OCI-LY1 (cell line): Measurements from ENCODE around the gene MRO.

ENCODE experiments used
- H2AFZ ChIP-seq: fragments of 200-600 bp; sonication (generic), shearing (Covaris generic); 2 replicates; pipeline ENCODE4 v1.6.0; 2014; ENCODE audit warnings: antibody characterized with exemption, mild to moderate bottlenecking, low read length
- H3F3A ChIP-seq: fragments of 200-600 bp; sonication (generic), shearing (Covaris generic); 2 replicates; pipeline ENCODE4 v1.6.0; 2014; ENCODE audit warnings: mild to moderate bottlenecking, antibody characterized with exemption, low read length, moderate library complexity; ENCODE audit not compliant: insufficient read depth
- H3K27ac ChIP-seq: fragments of 200-600 bp; sonication (generic); 2 replicates; pipeline ENCODE4 v1.5.1; 2014; ENCODE audit warnings: low read length, mixed run types, mild to moderate bottlenecking, low read depth; ENCODE audit not compliant: poor library complexity, severe bottlenecking
- H3K27me3 ChIP-seq: fragments of 200-600 bp; sonication (generic); 2 replicates; pipeline ENCODE4 v1.6.0; 2014; ENCODE audit warnings: antibody characterized with exemption, mild to moderate bottlenecking, low read length, moderate library complexity; ENCODE audit not compliant: insufficient read depth
- H3K36me3 ChIP-seq: fragments of 200-600 bp; sonication (generic); 2 replicates; pipeline ENCODE4 v1.6.1; 2014; ENCODE audit warnings: mild to moderate bottlenecking, antibody characterized with exemption, low read length, moderate library complexity, mixed read lengths; ENCODE audit not compliant: insufficient read depth
- H3K4me1 ChIP-seq: fragments of 200-600 bp; sonication (generic); 2 replicates; pipeline ENCODE4 v1.5.1; 2014; ENCODE audit warnings: mild to moderate bottlenecking, low read length, moderate library complexity; ENCODE audit not compliant: insufficient read depth, severe bottlenecking
- H3K4me2 ChIP-seq: fragments of 200-600 bp; sonication (generic), shearing (Covaris generic); 2 replicates; pipeline ENCODE4 v1.6.1; 2014; ENCODE audit warnings: low read length
- H3K4me3 ChIP-seq: fragments of 200-600 bp; sonication (generic); 2 replicates; pipeline ENCODE4 v1.5.1; 2014; ENCODE audit warnings: low read length, low read depth, mild to moderate bottlenecking, mixed read lengths; ENCODE audit not compliant: poor library complexity, severe bottlenecking
- H3K79me2 ChIP-seq: fragments of 200-600 bp; shearing (Covaris generic); 2 replicates; pipeline ENCODE4 v1.6.1; 2016; ENCODE audit warnings: mixed run types, low read length, mixed read lengths; ENCODE audit not compliant: insufficient read depth
- H3K9ac ChIP-seq: fragments of 200-600 bp; sonication (generic), shearing (Covaris generic); 2 replicates; pipeline ENCODE4 v1.6.1; 2014; ENCODE audit warnings: mild to moderate bottlenecking, low read length, mixed read lengths
- H3K9me2 ChIP-seq: fragments of 200-600 bp; sonication (generic), shearing (Covaris generic); 2 replicates; pipeline ENCODE4 v1.6.1; 2014; ENCODE audit warnings: low read depth, mild to moderate bottlenecking, low read length, mixed read lengths
- H3K9me3 ChIP-seq: fragments of 200-600 bp; shearing (Covaris generic); 2 replicates; pipeline ENCODE4 v1.6.1; 2014; ENCODE audit warnings: low read length, mixed read lengths
- H4K20me1 ChIP-seq: fragments of 200-600 bp; sonication (generic), shearing (Covaris generic); 2 replicates; pipeline ENCODE4 v1.6.0; 2016; ENCODE audit warnings: mild to moderate bottlenecking, low read length; ENCODE audit not compliant: insufficient read depth
- CTCF ChIP-seq: fragments of 200-600 bp; sonication (generic), shearing (Covaris generic); IDR thresholded peaks from 2 replicates; pipeline ENCODE4 v1.5.1; 2017; ENCODE audit warnings: mild to moderate bottlenecking, antibody characterized with exemption, low read length, moderate library complexity, mixed read lengths
- EZH2 ChIP-seq: fragments of 200-600 bp; sonication (generic), shearing (Covaris generic); IDR thresholded peaks from 2 replicates; pipeline ENCODE4 v1.8.0; 2017; ENCODE audit warnings: borderline replicate concordance, mixed run types, mild to moderate bottlenecking, antibody characterized with exemption, low read length, moderate library complexity, mixed read lengths

Gene MRO

GRCh38 chr18:50829644-50830043 lies 9.8 kb upstream of the MRO start:
- H3K4me2 ChIP-seq, result no peak overlapping the region
- H3K4me3 ChIP-seq, result no peak overlapping the region
- peaks cover 6% of the 10 kb centered on the region for H3K4me1 ChIP-seq
- H2AFZ ChIP-seq, result no peak overlapping the region
- TF ChIP-seq EZH2, result no peak
- no peak for TF ChIP-seq CTCF
- no peaks in the 10 kb centered on the region for H3K9me3 ChIP-seq
- no peaks in the 10 kb centered on the region for H3K36me3 ChIP-seq
- H3K9me2 ChIP-seq, result no peaks in the 10 kb centered on the region
- H3K9ac ChIP-seq, result no peak overlapping the region
- H3K27ac ChIP-seq, result no peak overlapping the region
- H3K79me2 ChIP-seq, result no peaks in the 10 kb centered on the region
- H3K27me3 ChIP-seq, result no peaks in the 10 kb centered on the region
- no peaks in the 10 kb centered on the region for H3F3A ChIP-seq
- H4K20me1 ChIP-seq, result no peaks in the 10 kb centered on the region

GRCh38 chr18:50826027-50826426 lies 6.2 kb upstream of the MRO start:
- Histone ChIP-seq H3K27ac (no peak overlapping the region), H3K4me2 (no peak overlapping the region), H3K27me3 (no peaks in the 10 kb centered on the region), H2AFZ (no peak overlapping the region), H3K9me3 (no peaks in the 10 kb centered on the region), H3K79me2 (no peaks in the 10 kb centered on the region), H3K9ac (no peak overlapping the region), H3F3A (no peaks in the 10 kb centered on the region), H3K4me3 (no peak overlapping the region), H3K4me1 (peaks cover 10% of the 10 kb centered on the region), H4K20me1 (no peaks in the 10 kb centered on the region), H3K9me2 (no peaks in the 10 kb centered on the region), H3K36me3 (no peaks in the 10 kb centered on the region)
- no peak for TF ChIP-seq EZH2
- no peak for TF ChIP-seq CTCF

GRCh38 chr18:50825621-50826020 lies 5.8 kb upstream of the MRO start:
- H3K79me2 ChIP-seq, result no peaks in the 10 kb centered on the region
- TF ChIP-seq EZH2, result no peak
- TF ChIP-seq CTCF, result no peak
- H3K9ac ChIP-seq, result no peak overlapping the region
- H2AFZ ChIP-seq, result no peak overlapping the region
- H3K4me2 ChIP-seq, result no peak overlapping the region
- H3K4me3 ChIP-seq, result no peak overlapping the region
- H3K27ac ChIP-seq, result no peak overlapping the region
- H3F3A ChIP-seq, result no peaks in the 10 kb centered on the region
- H3K36me3 ChIP-seq, result no peaks in the 10 kb centered on the region
- no peaks in the 10 kb centered on the region for H4K20me1 ChIP-seq
- H3K9me3 ChIP-seq, result no peaks in the 10 kb centered on the region
- H3K9me2 ChIP-seq, result no peaks in the 10 kb centered on the region
- peaks cover 14% of the 10 kb centered on the region for H3K4me1 ChIP-seq
- H3K27me3 ChIP-seq, result no peaks in the 10 kb centered on the region
